ENCODE data around the gene CPA4.

DNA sequence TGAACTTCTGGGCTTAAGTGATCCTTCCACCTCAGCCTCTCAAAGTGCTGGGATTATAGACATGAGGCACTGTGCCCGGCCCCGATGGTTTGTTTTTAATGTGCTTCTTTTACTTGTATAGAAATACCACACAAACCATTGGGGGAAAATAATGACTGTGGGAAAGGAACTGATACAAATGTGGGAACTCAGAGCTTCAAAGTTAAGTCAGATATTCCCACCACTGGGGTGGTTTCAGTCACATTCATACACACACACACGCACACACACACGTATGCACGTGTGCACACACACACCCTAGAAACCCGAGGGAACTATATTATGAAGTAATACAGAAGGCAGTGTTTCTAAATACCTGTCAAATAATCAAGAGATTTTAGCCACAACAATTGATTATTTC is 17.0 kb downstream of the CPA4 start:
- TF ChIP-seq CTCF (IDR thresholded peaks at IDR 0.05), result no peak
- no peak for TF ChIP-seq POLR2A (IDR thresholded peaks at IDR 0.05)
